ENCODE measurements around the gene HDAC4.

HDAC4 gene

DNA sequence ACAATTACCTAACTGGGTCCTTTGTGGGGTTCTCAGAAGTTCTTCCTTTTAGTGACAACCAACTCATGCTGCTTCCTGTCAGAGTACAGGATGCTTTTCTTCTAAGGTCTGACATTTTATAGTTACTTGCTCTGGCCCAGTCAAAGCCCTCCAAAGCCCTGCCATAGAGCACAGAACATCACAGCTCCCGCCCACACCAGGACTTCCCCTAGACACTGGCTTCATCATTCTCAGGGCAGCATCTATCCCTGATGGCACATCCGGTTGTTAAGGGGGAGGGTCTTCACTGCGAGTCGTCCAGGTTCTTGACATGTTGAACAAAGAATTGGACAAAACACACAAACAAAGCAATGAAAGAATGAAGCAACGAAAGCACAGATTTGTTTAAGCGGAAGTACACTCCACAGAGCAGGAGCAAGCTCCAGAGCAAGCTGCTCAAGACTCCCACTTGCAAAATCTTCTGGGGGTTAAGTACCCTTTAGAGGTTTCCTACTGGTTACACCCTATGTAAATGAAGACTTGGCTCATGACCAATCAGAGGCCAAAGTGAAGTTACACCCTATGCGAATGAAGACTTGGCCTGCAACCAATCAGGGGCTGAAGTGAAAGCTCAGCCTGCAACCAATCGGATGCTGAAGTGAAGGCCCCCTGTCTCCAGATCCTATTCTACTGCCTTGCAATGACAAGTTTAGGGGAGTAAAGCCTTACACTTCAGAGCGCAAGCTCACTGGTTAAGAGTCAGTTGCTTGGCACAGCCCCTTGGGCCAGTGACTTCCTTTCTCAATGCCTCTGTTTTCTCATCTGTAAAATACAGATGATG, 79.0 kb downstream of the HDAC4 start:
- peak; percentile 59 to 66 for DNase-seq

DNA sequence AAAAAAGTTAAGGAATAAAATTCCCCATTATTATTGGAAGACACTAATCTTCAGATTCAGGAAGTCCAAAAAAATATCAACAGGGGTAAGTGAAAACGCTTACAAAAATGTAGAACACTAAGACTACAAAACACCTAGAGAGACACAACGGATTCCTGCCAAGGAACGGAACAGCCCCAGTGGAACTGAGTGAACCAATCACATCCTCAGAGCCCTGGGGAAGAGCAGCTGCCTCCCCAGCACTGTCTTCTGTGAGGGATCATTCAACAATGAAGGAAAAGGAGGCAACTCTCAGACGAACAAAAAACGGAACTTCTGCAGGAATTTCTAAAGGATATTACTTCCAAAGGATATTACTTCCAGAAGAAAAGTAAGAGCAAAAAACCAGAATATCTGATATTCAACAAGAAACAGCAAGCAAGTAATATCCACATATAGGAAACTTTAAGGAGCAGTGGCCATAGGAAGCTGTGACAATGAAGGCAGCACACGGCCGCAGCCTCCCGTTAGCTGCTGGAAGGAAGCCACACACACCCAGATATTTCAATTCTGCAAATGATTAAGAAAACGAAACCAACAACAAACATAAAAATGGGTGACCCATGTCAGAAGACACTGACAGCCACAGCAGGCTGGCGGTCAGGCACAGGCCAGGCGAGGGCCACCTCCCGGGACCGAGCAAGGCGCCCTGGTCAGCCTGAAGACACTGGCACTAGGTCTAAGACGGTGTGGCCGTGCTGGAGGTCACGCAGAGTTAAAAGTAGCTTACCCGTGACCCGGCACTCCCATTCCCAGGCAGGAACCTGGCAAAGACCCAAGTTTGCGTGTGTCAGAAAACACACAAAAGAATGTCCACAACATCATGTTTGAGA, 81.8 kb downstream of the HDAC4 start:
- no peak for DNase-seq

DNA sequence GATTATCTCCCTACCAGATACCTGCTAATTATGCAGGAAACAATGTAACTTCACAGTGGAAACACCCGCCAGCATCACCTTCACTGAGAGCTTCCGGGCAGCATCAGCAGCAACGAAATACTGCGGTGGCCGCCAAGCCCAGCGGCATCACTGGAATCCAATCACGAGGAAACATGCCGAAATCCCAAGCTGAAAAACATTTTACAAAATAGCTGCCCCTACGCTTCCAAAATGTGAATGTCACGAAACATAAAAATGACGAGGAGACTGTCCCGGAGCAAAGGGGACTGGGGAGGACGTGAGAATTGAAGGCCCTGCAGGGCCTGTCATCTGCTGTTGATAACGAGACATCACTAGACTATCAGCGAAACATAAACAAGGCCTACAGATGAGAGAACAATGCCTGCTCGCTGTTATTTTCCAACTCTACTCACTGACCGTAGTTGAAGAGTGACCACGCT, 82.6 kb downstream of the HDAC4 start:
- no peak for DNase-seq

DNA sequence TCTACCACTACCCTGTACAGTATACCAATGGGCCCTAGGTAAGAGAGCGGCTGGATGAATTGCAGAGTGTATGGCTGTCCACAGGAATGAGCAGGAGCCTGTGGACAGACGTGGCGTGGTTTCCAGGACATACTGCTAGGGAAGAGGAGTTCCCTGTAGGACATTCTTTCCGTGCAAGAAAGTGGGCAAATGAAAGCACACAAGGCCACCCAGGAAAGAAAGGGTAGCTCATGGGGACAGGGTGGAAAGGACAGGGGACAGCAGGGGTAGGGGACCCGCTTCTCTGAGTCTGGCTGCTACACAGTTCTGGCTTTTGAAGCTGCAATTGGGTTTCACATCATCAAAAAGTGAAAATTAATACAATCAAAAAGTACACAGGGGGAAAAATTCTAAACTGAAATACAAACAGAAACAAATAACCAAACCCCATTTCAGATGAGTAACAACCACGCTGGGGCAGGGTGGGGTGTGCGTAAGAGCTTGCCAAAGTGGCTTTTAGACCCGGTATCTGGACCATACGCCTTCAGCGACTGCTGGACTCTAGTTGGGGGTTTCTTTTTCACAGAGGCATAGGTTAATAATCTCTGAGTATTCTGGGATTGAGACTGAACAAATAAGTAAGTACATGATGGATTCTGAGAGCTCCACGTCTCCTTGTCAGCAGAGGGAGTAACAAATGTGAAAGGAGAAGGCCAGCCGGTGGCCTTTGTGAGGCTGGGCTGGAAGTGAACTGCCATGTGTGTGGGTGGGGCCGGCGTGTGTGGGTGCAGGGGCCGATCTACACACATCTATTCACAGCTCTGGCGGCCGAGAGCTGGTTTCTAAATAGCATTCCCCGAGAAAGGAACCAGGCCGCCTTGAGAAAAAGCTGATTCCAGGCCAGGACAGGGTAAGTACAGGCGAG, 84.0 kb downstream of the HDAC4 start:
- DNase-seq = no peak

DNA sequence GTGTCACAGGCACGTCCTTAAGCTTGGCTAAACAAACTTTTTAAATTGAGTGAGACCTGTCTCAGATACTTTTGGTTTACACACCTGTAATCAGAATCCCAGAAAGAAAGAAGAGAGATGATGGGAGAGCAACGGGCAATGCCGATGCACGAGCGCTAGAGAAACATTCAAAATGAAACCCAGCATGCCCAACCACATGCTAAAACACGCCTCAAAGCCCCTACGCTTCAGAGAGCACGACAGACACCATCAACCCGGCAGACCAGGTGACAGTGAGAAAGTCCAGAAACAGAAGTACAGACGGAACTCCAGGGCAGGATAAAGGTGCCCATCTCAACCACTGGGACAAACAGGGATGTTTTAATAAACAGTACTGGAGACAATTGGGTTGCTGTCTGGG, 85.5 kb downstream of the HDAC4 start:
- DNase-seq = no peak

DNA sequence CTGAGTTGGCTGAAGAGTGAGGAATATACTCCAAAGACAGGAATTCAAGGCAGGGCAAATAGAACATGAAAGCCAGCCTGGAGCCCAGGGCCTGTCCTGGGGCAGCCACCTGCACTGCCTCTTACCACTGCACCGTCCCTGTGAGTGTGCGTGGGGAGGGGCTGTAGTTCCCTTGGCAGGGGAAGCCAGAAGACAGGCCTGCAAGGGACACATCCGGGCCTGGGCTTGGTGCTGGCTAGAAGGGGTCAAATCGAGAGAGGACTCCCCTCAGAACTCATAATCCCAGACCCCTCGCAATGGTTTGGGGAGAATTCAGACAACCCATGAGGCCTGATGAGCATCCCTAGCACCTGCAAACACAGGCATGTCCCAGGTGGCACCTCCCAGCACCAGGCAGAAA, 87.0 kb downstream of the HDAC4 start:
- no peak for DNase-seq

DNA sequence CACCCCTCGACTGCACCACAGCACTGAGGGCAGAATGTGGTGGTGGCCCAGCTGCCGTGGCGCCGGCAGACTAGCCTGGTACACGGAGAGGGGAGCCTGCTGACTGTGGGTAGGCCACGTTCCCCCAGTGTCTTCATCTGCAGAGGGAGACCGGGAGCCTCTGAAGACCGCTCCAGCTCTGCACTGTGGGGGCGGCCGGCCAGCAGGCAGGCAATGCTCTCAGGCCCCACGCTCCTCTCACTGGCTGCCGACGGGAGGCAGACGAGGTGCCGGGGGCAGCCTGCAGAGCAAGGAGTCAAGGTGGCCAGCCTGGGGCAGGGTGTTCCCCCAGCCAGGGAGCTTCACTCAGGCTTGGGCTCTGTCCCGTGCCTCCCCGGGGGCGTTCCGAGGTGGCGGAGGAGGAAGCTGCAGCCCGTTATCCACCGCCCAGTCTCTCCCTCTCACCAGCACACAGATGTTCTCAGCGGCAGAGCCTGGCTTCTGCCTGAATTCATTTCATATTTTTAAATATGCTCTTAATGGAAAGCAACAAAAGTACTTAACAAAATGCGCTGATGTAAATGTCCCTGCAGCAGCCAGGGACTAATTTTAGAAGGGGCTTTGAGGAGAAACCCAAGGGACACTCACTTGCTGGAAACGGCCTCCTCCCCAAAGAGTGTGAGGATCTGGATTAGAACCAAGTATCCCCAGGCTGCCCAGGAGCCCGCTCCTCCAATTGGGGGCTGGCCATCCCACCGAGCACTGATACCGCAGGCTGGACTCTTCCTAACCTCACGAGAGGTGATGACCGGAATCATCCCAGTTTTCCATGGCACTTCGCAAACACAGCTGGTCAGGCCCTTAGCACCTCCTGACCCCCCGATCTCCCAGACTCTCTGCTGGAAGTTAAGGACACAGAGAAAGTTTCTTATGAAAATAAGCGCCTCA, 87.8 kb downstream of the HDAC4 start:
- no peak for DNase-seq

DNA sequence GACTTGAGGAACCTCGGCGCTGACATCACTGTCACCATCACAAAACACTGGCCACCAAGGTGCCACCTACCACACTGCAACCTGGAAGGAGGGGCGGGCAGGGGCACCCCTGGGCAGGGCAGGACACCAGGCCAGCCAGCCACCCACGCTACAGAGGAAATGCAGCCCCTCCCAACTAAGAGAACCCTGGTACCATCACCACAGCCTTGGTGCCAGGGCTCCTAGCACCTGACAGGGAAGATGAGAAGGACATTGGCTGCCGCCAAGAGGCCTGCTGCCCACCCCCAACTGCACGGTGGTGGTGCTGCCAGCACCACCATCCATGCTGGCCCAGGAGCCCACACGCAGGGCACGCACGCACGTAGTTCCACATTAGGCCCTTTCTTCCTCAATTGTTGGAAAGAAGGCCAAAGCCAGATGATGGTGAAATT, 88.7 kb downstream of the HDAC4 start:
- DNase-seq = no peak

DNA sequence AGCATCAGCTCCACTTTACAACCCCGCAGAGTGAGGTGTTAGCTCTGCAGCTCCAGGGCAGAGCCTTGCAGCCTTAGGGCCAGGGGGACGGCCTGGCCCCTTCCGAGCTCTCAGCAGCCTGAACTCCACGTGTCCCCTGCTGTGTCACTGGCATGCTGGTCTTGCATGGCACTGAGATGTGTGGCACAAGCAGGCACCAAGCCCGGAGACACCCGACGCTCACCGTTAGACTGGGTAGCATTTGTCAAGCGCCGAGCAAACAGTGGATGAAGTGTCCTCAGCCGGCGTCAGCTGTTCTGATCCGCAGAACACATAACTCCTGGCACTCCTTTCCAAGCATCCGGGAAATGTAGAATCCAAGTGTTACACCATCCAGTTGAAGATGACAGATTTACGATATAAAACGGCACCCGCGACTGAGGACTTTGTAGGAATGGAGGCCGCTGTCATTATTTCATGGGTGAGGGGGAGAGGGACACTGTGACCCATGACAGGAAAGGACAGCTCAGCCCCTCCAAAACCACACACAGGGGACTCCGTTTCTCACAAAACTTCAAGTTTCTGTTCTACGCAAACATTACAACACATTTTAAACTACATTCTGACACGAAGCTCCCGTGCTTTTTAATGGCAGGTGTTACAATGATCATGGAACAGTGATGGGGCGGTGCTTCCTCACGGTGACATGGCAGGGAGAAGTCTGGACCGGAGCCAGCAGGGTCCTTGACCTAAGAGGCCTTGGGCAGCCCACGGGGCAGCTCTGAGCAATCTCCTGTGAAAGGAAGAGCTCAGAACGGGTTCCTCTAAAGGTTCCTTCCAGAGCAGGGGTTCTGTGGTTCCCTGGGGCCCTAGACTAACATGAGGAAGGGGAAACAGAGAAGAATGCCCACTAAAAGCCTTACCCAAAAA, 89.4 kb downstream of the HDAC4 start:
- no peak for DNase-seq

DNA sequence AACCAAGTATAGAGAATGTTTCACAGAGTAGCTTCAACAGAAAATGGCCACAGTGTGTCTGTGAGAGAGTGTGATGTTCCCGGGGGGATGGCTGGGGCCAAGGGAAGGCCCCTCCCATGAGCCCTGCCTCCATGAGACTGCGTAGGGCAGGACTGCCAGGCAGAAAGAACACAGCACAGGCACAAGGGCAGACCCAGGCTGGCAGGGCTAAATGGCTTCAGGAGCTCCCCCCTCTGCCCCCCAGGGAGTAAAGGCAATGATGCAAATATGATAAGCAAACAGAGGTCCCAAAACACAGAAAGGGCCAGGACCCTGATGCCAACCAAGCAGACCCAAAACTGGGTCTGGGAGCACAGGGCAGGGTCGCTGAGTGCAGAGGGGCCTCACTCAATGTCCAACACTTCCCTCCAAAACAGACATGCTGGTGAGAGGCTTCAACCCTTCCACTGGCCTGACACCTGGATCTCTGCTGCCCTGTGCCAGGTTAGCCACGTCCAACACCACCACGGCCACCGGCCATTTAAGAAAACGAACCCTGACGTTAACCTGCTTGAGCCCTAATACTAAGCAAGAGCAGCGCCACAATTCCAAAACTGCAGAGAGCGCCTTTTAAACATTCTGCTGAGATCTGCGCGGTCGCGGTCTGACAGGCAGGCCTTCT, 90.3 kb downstream of the HDAC4 start:
- no peak for DNase-seq

DNA sequence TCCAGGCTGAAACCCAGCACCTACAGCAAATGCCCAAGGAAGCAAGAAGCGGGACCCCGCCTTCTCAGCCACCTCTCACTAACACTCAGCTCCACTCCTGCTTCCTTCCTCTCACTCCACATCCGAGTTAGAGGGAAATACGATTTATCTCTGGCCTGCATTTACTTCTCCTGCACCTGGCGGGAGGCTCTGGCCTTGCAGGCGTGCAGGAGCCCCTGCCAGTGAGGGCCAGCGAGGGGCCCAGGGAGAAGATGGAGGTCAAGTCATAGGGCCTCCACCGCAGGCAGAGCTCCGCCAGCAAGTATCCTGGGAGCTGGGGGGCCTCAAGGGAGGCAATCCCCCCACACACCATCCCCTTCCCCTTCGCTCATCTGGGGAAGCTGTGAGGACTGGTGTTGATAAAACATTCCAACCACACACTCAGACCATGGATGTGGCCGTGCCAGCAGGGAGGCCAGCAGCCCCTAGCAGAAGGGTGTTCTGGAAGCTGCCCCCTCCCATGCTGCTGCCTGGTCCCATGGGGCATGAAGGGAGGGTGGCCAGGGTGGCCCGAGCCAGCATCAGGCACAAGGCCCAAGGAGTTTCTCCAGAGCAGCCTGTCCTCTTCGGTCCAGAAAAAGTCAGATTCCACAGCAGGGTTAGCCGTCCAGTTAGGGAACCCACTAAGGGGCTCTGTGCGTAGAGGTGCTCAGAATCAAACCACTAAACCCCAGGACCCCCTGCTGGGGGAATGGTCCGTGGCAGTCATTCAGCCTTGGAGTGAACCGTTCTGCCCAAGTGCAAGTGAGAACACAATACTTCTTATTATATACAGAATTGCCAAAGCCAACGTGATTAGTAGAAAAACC, 91.2 kb downstream of the HDAC4 start:
- DNase-seq = no peak

DNA sequence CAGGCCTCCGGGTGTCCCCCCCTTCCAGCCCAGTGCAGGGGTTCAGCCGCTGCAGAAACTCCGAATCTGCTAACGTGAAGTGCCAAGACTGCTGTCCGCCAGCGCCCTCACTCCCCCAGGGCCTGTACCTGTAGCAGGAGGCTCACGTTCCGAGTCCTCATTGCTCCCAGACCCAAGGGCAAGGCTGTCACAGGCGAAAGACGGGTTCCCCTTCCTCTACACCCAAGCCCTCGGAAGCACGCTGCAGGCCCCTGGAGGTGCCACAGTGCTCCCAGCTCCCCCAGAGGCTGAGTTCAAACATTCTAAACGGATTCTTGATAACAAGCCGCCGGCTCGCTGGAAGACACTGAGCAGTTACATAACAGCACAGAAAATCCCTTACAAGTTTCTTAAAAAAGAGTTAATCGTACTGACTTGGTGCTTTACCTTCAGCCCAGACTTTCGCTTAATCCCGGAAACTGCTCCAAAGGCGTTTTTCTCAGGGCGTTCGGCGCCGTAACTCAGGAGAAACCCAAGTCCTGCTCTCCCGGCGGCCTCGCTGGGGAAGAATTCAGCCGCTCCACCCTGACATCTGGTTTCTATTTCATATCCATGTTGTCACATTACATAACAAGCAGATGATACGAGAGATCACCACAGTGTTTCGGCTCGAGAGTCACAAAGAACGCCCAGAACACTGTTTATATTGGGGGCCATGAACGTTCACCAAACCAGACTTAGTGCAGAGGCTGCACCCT, 92.0 kb downstream of the HDAC4 start:
- DNase-seq = no peak

DNA sequence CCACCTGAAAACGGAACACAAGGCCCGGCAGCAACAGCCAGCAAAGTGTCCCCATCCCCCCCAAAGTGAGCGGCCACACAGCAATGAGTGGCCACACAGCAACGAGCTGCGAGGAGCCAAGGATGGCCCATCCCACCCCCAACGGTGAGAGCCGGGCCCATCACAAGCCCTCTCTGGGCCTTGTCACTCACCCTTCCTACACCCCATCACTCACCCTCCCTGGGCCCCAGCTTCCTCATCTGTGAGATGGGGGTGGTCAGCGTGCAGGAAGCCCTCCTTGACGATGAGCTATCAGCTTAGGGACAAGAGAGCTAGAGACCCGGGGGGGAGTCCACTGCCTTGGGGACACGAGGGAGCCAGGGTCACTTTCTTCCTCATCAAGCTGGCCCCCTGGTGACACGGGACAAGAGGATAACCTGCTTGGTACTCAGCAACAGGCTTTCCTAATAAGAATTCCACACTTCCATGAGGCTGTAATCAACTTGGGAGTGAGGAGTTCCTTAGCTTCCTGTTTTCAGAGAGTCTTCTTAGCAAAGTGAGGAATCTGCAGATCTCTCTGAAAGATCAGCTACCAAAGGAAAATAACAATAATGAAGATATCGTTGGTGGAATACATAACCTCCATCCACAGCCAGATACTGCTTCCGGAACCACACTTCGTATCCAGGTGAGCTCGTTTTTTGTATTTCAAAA, 92.8 kb downstream of the HDAC4 start:
- DNase-seq = no peak

DNA sequence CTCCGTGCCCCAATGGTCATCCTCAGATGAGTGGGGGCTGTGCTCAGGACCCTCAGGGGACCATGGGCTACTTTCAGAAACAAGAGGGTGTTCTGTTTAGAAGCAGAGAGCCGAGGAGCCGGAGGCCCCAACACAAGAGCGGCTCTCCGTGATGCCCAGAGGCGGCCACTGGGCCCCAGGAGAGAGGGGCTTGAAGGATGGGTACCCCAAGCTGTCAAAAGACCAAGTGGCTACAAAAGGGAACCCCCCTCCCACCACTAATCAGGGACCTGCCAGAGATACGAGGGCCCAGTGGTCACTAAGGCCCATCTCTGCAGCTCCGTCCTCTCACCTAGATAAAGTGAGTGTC, 93.6 kb downstream of the HDAC4 start:
- no peak for DNase-seq

DNA sequence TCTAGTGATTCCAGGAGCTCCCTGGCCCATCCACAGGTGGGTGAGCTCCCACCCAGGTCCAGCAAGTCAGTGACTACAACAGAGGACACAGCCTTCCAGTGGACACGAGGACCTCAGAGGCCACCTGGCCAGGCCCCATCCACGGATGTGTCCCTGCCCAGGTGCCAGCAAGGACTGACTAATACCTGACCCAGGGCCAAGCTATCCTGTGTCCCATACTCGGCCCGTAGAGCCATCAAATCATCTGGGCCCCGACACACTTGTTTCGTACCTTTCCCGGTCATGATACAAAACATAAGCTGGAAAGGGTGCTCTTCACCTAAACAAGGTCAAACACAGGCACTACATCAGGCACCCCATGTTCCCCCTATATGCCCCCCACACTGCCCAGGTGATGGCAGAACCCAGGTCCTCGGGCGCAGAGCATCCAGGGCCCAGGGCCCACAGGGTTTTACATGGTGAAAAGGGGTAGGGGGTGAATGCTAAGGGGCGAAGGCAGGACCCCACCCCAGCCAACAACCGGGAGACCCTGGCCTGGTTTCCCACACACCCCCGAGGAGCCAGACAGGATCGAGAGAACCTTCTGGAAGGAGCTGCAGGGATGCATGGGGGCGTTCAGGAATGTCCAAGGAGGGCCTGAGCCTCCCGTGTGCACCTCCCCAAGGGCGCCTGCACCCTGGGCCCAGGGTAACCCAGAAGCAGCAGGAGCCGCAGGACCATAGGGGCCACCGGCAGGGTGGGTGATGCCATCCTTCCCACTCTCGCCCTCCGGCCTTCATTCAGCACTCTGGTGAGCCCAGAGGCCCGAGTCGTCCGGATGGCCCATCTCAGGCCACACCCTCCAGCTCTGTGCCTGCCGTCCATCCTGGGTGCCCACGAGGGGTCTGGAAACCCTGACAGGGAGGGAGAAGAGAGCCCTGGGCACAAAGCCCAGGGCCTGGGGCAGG, 94.3 kb downstream of the HDAC4 start:
- DNase-seq = no peak

DNA sequence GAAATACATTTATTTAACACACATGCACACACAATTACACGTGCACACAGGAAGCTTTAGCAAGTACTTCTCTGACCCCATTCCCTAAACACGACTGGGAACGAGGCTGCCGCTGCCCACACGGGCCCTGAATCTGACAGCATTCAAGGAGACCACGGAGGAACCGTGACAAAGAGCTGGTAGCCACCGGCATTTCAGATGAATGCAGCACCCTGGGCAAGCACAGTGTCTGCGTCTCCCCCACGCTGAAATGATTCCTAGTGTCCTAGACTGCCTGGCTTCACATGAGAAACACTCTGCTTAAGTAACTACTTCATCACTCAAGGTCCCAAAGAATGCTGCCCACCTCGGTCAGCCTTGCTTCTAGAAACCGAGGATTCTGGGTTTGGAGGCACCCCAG, 95.0 kb downstream of the HDAC4 start:
- DNase-seq = no peak

DNA sequence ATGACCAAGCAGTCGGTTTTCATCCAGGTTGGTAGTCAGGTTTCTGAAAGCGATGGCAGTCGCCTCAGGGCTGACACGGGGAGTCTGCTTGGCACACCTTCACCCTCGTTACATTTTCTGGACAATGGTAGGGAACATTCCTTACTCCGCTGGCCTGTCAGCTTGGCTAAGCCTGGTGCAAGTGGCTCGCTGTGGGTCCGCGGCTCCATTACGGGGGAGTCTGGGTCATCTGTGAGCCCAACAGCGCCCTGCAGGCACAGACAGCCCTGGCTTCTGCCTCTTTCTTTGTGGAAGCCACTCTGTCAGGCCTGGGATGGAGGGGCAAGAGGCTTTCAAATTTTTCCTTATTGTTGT, 95.6 kb downstream of the HDAC4 start:
- DNase-seq = no peak
